Activated CD4-positive, alpha-beta T cell treated with anti-CD3 and anti-CD28 coated beads, Interleukin-2, amount 10 ng/mL, durations not matched to agents 7 days and 5 days (primary cell): ENCODE results near the gene PNCK. TPM values are rescaled to one million over a fixed set of nuclear protein-coding genes. Genes with fewer than 3 reads are reported as not detected.

ENCODE experiments used
- CTCF ChIA-PET: fragments of 350-600 bp; sonication (Branson Sonifier 250); formaldehyde crosslinking; loops from one replicate; lab custom pipeline; 2021; ENCODE audit warnings: antibody characterized with exemption; lab: Charles Lee
- POLR2A ChIA-PET: fragments of 350-600 bp; sonication (Branson Sonifier 250); formaldehyde crosslinking; loops from one replicate; lab custom pipeline; 2021; ENCODE audit warnings: antibody characterized with exemption; lab: Charles Lee
- DNase-seq: peaks from one replicate; pipeline ENCODE4 v3.0.0-alpha.2; 2020
- H3K27ac Mint-ChIP-seq: one replicate; pipeline ENCODE4 v1.8.0; 2021; ENCODE audit warnings: mild to moderate bottlenecking, moderate library complexity, mixed read lengths
- H3K27me3 Mint-ChIP-seq: one replicate; pipeline ENCODE4 v1.8.0; 2021; ENCODE audit warnings: mixed read lengths
- H3K36me3 Mint-ChIP-seq: one replicate; pipeline ENCODE4 v1.8.0; 2021; ENCODE audit warnings: low read depth, mixed read lengths
- H3K4me1 Mint-ChIP-seq: one replicate; pipeline ENCODE4 v1.8.0; 2021; ENCODE audit warnings: mixed read lengths
- H3K4me3 Mint-ChIP-seq: one replicate; pipeline ENCODE4 v1.8.0; 2021; ENCODE audit warnings: mild to moderate bottlenecking, moderate library complexity, mixed read lengths
- H3K9me3 Mint-ChIP-seq: one replicate; pipeline ENCODE4 v1.8.0; 2021; ENCODE audit warnings: mixed read lengths
- total RNA-seq, 2 experiments: library from RNA; stranded (reverse); gene quantifications; one replicate each; pipeline ENCODE4 v1.2.3, GENCODE V29; 2021

The PNCK gene
- total RNA-seq, 2 experiments from 2014 or later = not detected

- H3K27ac Mint-ChIP-seq = no peak overlapping the region
- H3K9me3 Mint-ChIP-seq = no peaks in the 10 kb centered on the region
- DNase-seq = no peak
- H3K4me1 Mint-ChIP-seq = peaks cover 8% of the 10 kb centered on the region
- ChIA-PET CTCF (interaction anchor here (0.7 to 2.7 kb wide), 5 partner anchors 15 to 106 kb away, joined by 3 to 8 read pairs (median 3); no protein-coding TSS in a partner anchor), POLR2A (no interaction called here)
- H3K36me3 Mint-ChIP-seq = no peaks in the 10 kb centered on the region
- peaks cover 45% of the 10 kb centered on the region for H3K27me3 Mint-ChIP-seq
- H3K4me3 Mint-ChIP-seq = no peak overlapping the region
These were observed 28.5 kb downstream of the PNCK start for GRCh38 chrX:153645151-153645550.

- Mint-ChIP-seq H3K27ac (no peak overlapping the region), H3K9me3 (no peaks in the 10 kb centered on the region), H3K4me3 (no peak overlapping the region), H3K36me3 (no peaks in the 10 kb centered on the region), H3K4me1 (peaks cover 8% of the 10 kb centered on the region), H3K27me3 (peaks cover 45% of the 10 kb centered on the region)
- POLR2A ChIA-PET = no interaction called here
- DNase-seq = no peak
- CTCF ChIA-PET = interaction anchor here (0.7 to 2.7 kb wide), 4 partner anchors 14 to 64 kb away, joined by 3 to 8 read pairs (median 4); no protein-coding TSS in a partner anchor
These were observed 29.1 kb downstream of the PNCK start for GRCh38 chrX:153644356-153645125.

- Mint-ChIP-seq H3K4me1 (peaks cover 8% of the 10 kb centered on the region), H3K4me3 (no peak overlapping the region), H3K27ac (no peak overlapping the region), H3K27me3 (peaks cover 43% of the 10 kb centered on the region), H3K9me3 (no peaks in the 10 kb centered on the region), H3K36me3 (no peaks in the 10 kb centered on the region)
- DNase-seq = no peak
- ChIA-PET CTCF (interaction anchor here (1.0 to 1.2 kb wide), 2 partner anchors 14 to 30 kb away, joined by 3 to 5 read pairs; no protein-coding TSS in a partner anchor), POLR2A (no interaction called here)
These were observed 29.9 kb downstream of the PNCK start for GRCh38 chrX:153643431-153644351.

GRCh38 chrX:153642655-153643430 is 30.8 kb downstream of the PNCK start:
- ChIA-PET CTCF (interaction anchor here (1.0 kb wide), 1 partner anchor 29 kb away, joined by 3 read pairs; no protein-coding TSS in a partner anchor), POLR2A (no interaction called here)
- Mint-ChIP-seq H3K36me3 (no peaks in the 10 kb centered on the region), H3K9me3 (no peaks in the 10 kb centered on the region), H3K4me1 (peaks cover 8% of the 10 kb centered on the region), H3K27me3 (peaks cover 38% of the 10 kb centered on the region), H3K27ac (no peak overlapping the region), H3K4me3 (no peak overlapping the region)
- no peak for DNase-seq

GRCh38 chrX:153642051-153642654 is 31.5 kb downstream of the PNCK start:
- H3K9me3 Mint-ChIP-seq = no peaks in the 10 kb centered on the region
- ChIA-PET CTCF (no interaction called here), POLR2A (no interaction called here)
- no peak for DNase-seq
- H3K36me3 Mint-ChIP-seq = no peaks in the 10 kb centered on the region
- no peak overlapping the region for H3K27ac Mint-ChIP-seq
- no peak overlapping the region for H3K4me3 Mint-ChIP-seq
- peaks cover 36% of the 10 kb centered on the region for H3K27me3 Mint-ChIP-seq
- peaks cover 8% of the 10 kb centered on the region for H3K4me1 Mint-ChIP-seq

- Mint-ChIP-seq H3K4me3 (no peak overlapping the region), H3K36me3 (no peaks in the 10 kb centered on the region), H3K9me3 (no peaks in the 10 kb centered on the region), H3K27me3 (peaks cover 36% of the 10 kb centered on the region), H3K27ac (no peak overlapping the region), H3K4me1 (peaks cover 8% of the 10 kb centered on the region)
- no peak for DNase-seq
- ChIA-PET POLR2A (no interaction called here), CTCF (no interaction called here)
These were observed 32.0 kb downstream of the PNCK start for GRCh38 chrX:153641627-153642026.

GRCh38 chrX:153640736-153641575 is 32.7 kb downstream of the PNCK start:
- H3K4me3 Mint-ChIP-seq = no peak overlapping the region
- POLR2A ChIA-PET = no interaction called here

GRCh38 chrX:153640045-153640686 is 33.4 kb downstream of the PNCK start:
- no peaks in the 10 kb centered on the region for H3K36me3 Mint-ChIP-seq
- peaks cover 8% of the 10 kb centered on the region for H3K4me1 Mint-ChIP-seq
- ChIA-PET POLR2A (no interaction called here), CTCF (interaction anchor here (0.7 kb wide), 1 partner anchor 16 kb away, joined by 3 read pairs; no protein-coding TSS in a partner anchor)
- no peak for DNase-seq
- no peak overlapping the region for H3K27ac Mint-ChIP-seq
- no peaks in the 10 kb centered on the region for H3K9me3 Mint-ChIP-seq
- no peak overlapping the region for H3K4me3 Mint-ChIP-seq
- peaks cover 26% of the 10 kb centered on the region for H3K27me3 Mint-ChIP-seq

More at GRCh38 chrX:153640736-153641575, 32.7 kb downstream of the PNCK start:
- H3K4me1 Mint-ChIP-seq = peaks cover 8% of the 10 kb centered on the region
- no peak overlapping the region for H3K27ac Mint-ChIP-seq
- H3K36me3 Mint-ChIP-seq = no peaks in the 10 kb centered on the region
- H3K9me3 Mint-ChIP-seq = no peaks in the 10 kb centered on the region
- DNase-seq = no peak
- CTCF ChIA-PET = interaction anchor here (0.7 kb wide), 1 partner anchor 15 kb away, joined by 3 read pairs; no protein-coding TSS in a partner anchor
- H3K27me3 Mint-ChIP-seq = peaks cover 32% of the 10 kb centered on the region

GRCh38 chrX:153639177-153640044 is 34.2 kb downstream of the PNCK start:
- Mint-ChIP-seq H3K27me3 (peaks cover 19% of the 10 kb centered on the region), H3K9me3 (no peaks in the 10 kb centered on the region), H3K36me3 (no peaks in the 10 kb centered on the region), H3K4me3 (no peak overlapping the region), H3K27ac (no peak overlapping the region), H3K4me1 (peaks cover 8% of the 10 kb centered on the region)
- no peak for DNase-seq
- ChIA-PET CTCF (no interaction called here), POLR2A (no interaction called here)

GRCh38 chrX:153638436-153639176 is 35.0 kb downstream of the PNCK start:
- H3K4me1 Mint-ChIP-seq = peaks cover 8% of the 10 kb centered on the region
- ChIA-PET CTCF (no interaction called here), POLR2A (no interaction called here)

More at GRCh38 chrX:153638436-153639176, 35.0 kb downstream of the PNCK start:
- H3K27me3 Mint-ChIP-seq = peaks cover 17% of the 10 kb centered on the region
- no peak overlapping the region for H3K27ac Mint-ChIP-seq
- no peaks in the 10 kb centered on the region for H3K9me3 Mint-ChIP-seq
- DNase-seq = no peak
- no peak overlapping the region for H3K4me3 Mint-ChIP-seq
- H3K36me3 Mint-ChIP-seq = no peaks in the 10 kb centered on the region
